HG03354 (cell line): ENCODE measurements around the gene ZMAT5.

ENCODE experiments used
- ATAC-seq: cut with Tn5 transposase; IDR thresholded peaks from one replicate; pipeline ENCODE4 v1.9.1; 2021; ENCODE audit warnings: mild to moderate bottlenecking; ENCODE audit not compliant: unreplicated experiment, poor library complexity, severe bottlenecking

The ZMAT5 gene

GRCh38 chr22:29716814-29717545 lies 49.8 kb downstream of the ZMAT5 start:
- no peak for ATAC-seq

DNA sequence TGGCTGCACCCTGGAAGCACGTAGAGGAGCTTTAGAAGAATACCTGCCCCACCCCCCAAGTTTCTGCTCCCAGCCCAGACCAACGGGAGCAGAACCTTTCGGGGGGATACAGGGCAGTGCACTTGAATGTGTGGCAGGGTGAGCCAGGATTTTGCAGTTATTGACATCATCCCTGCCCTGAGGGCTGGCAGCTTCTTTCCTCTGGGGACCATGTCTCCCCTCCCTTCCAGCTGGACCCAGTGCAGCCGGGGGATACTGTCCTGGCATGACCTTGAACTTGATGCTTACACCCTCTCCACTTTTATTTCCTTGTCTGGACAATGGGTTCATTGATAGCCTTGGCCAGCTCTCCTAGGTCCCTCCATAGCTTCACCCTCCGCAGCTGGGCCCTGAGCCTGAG lies 51.1 kb downstream of the ZMAT5 start:
- no peak for ATAC-seq

DNA sequence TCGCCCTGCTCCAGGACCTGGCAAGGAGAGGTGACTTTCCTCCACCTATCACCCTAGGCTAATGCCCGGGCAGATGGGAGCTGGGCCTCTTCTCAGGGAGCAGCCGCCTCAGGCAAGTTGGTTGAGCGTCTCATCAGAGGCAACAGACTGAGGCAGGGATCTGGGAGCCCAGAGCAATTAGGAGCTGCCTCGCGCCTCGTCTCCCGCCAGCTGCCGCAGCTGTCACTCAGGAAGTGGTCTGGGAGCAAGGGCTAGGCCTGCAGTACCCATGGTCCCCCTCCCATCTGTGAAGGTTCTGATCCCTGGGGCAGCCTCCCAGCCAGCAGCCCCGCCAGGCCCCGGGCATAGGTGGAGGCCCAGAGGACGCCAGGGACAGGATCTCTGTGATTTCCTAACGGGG lies 51.6 kb downstream of the ZMAT5 start:
- ATAC-seq, result no peak

- no peak for ATAC-seq
Measured at GRCh38 chr22:29713156-29713727, 53.6 kb downstream of the ZMAT5 start.

DNA sequence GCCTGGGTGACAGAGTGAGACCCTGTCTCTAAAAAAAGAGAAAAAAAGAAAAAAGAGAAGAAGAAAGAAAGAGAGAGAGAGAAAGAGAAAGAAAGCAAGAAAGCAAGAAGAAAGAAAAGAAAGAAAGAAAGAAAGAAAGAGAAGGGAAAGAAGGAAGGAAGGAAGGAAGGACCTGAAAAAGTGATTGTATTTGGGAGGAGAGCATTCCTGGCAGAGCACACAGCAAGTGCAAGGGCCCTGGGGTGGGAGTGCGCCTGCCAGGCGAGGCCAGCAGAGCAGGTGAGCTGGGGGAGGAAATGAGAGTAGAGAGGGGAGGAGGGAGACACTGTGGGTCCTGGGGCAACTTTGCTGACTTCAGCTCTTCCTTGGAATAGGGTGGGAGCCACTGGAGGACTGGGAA lies 54.7 kb downstream of the ZMAT5 start:
- ATAC-seq, result no peak

DNA sequence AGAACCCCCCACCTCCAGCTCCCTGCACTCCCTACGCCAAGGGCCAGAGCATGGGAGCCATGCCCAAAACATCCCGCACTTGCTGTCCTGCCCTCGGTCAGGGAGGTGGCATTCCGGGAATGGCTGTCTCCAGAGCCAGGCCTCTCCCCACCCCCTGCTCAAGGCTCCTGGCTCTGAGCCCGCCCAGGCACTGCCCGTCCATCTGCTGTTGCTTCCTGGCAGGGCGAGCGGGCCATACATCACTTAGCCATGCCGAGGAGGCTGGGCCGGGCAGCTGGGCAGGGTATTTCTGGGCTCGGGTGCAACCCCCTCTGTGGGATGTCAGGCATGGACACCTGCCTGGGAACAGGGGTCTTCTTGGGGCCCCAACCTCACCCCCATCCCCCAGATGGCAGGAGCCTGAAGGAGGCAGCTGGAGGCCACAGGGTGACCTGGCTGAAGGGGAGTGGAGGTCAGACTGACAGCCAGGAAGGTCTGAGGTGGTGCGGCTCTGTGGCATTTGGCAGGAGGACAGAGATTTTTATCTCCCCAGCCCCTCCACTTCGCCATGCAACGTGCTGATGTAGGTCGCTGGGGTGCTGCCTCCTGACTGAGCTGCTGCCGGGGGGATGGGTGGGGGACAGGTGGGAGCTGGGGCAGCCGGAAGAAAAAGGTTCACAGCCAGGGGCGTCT lies 55.7 kb downstream of the ZMAT5 start:
- ATAC-seq, result no peak

DNA sequence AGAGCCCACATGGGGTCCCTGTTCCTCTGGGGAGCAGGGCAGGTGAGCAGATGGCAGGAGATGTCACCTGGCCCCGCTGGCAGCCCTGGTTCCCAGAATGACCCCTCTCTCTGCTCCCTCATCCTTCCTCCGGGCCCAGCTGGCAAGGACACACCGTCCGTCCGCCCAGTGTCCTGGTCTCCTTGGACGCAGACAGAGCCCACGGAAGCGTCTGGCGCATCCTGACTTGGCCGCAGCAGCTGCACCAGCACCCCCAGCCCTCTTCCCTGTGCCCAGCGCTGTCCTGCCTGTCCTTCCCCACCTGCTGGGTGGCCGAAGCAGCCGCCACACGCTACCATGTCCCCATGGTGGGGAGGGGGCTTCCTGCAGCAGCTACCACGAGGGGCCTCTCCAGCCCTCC lies 56.6 kb downstream of the ZMAT5 start:
- no peak for ATAC-seq

DNA sequence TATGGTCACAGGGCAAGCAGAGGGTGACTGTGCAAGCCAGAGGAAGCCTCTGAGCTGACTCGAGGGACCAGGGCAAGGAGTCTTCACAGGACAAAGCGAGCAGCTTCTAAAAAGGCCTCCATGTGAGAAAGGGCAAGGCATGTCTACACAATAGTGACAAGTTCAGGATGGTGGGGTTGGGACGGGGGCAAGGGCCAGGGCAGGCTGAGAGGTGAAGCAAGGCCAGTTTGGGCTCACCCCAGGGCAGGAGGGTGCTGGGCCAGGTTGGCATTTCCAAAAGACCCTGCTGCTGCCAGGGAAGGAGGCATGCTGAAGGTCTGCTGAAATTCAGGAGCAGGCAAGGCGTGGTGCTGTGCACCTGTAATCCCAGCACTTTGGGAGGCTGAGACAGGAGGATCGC lies 59.3 kb downstream of the ZMAT5 start:
- ATAC-seq, result no peak

DNA sequence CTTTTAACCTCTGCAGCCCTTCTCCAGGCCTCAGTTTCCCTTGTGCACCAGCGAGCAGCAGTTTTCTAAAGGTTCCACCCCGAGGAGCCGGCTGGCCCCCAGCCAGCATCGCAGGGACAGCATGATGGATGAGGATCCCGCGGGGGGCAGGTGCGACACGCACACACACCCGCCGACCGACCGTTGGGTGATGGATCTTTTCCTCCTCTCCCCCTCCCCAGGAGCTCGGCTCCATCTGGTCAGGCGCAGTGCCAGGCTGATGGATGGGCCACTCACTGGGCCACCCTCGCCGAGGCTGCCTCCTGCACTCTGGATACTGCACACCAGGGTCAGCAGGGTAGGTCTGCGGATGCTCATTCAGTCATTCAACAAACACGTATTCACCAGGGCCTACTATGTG lies 59.8 kb downstream of the ZMAT5 start:
- ATAC-seq, result no peak

GRCh38 chr22:29706486-29706885 lies 60.3 kb downstream of the ZMAT5 start:
- no peak for ATAC-seq

- ATAC-seq, result no peak
Measured at GRCh38 chr22:29705651-29706050, 61.2 kb downstream of the ZMAT5 start.

DNA sequence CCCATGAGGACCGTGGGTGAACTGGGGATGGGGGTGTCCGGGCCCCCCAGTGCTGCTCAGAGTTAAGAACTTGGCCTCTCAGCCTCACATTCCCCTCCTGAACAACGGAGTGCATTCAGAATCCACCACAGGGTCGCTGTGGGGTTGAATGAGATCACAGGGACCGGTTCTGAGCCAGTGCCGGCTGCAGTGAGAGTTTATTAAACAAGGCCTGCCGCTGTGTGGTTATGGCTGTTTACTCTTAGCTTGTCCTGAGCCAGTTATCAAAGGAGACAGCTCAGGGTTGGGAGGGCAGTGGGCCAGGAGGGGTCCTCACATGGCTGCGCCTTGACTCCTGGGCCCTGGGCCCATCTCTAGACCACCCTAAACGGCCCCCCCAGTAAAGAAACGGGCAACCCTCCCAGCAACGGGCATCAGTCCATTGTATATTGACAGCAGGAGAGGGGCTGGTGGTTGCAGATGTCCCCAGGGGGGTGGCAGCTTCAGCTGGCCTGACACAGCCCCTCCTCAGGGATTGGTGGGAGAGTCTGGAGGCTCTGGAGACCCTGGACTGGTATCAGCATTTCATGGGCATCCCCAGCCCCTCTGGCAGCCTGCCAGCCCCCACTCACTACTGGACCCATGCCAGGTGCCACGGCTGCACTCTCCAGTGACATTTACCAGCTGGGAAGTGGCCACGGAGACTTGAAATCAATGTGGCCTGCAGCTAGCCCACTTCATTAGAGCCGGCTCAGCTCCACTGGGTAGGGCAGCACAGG lies 62.1 kb downstream of the ZMAT5 start:
- no peak for ATAC-seq

GRCh38 chr22:29703569-29704195 lies 63.1 kb downstream of the ZMAT5 start:
- no peak for ATAC-seq

GRCh38 chr22:29702931-29703501 lies 63.8 kb downstream of the ZMAT5 start:
- ATAC-seq, result no peak

DNA sequence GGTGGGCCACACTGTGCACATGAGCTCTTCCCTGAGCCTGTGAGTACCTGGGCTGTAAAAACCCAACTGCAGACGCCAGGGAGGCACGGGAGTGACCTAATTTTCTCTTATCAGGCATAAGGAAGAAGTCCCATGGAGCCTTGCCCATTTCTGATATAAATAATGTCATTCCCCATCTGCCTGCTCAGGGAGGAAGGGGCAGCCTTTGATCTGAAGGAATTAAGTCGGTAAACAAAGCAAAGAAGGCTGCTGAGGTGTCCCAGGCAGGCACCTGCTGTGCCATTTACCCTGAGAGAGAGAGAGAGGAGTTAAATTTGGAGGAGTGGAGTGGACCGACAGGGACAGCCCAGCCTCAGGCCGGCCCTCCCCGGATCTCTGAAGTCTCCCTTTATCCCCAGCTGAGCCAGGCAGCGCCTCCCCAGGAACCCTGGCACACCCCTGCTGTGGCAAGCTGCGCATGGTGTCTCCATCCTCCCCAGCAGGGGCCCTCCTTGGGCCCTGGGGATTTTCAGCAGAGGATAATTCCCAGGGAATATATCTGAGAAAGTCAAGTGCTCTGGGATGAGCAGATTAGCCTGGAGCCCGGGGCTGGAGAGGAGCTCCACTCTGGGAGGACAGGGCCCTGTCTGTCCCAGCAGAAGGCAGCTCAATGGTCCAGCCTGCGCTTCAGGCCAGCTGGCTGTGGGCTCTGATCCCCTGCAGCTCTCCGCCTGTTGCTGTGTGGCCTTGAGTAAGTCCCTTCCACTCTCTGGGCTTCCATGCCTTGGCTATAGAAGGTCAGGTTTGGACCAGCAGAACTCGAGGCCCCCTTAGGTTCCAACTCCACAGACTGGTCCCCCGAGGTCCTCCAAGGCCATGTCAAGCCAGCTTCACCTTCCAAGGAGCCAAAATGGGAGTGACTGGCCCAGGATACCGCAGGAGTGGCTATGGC lies 64.5 kb downstream of the ZMAT5 start:
- ATAC-seq, result no peak

- no peak for ATAC-seq
Measured at GRCh38 chr22:29701155-29701999, 65.4 kb downstream of the ZMAT5 start.

DNA sequence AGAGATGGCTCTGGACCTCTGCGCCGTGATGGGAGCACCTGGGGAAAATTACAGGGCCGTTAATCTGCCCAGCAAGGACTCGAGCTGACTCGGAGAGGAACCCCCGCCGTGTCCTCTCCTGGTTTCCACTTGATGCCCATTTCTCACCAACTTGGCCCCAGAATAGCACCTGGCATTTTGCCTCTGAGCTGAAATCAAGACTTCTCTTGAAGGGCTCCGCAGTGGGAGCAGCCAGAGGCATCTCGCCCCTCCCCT lies 66.0 kb downstream of the ZMAT5 start:
- no peak for ATAC-seq

GRCh38 chr22:29700206-29700899 lies 66.5 kb downstream of the ZMAT5 start:
- no peak for ATAC-seq
